ENCODE results near the gene FOXK2.
"Not testable (repeated sequence)": the region's sequence is repeated elsewhere in the genome, so short reads cannot be mapped to it uniquely, and the experiment has no call there.

The FOXK2 gene

DNA sequence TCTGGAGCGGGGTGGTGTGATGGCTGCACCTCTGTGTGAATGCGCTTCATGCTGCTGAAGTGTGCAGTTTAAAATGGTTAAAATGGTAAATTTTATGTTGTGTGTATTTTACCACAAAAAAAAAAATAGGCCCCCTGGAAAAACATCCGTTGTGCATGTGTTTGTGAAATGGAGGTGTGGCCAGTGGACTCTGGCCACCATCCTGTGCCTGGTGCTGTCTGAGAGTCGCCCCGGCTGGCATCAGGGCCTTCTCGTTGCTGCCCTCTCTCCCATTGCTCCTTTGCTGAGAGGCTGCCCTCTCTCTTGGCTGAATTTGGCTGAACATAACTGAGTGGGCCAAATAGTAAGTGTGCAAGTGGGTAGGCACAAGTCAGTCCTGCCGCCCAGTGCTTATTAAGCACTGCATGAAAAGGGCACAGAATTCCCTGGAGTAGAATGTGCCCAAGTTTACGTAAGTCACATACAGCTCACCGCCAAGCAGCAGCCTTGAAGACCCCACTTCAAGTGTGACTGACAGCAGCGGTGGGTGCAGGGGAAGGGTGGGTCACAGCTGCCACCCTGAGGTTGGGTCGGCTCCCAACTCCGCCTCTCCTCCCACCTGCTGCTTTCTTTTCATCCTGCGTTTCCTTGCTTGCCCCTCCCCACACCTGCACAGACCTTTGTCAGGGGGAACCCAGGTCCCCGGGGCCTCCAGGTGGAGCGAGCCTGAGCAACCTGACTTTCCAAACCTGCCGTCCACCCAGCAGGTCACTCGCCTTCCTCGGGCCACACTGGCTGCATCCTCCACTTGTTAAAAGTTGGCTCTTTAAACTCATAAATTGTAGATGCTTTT lies 46.8 kb downstream of the FOXK2 start:
- no peak for DNase-seq

DNA sequence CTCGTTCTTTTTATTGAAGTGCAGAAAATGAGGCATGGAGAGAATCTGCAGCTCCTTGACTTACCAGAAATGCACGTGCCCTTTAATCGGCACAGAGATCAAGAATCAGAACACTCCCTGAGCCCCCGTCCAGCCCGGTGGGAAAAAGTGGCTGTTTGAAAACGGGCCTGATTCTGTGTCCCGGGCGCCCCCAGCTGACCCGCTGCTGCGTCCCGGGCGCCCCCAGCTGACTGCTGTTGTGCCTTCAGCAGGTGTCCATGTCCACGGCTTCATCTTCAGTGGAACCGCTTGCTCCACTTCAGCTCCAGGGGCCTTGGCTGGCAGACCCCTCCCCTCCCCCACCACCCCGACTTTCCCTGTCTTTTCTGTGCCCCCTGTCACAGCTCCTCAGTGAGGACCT lies 47.8 kb downstream of the FOXK2 start:
- no peak for DNase-seq

DNA sequence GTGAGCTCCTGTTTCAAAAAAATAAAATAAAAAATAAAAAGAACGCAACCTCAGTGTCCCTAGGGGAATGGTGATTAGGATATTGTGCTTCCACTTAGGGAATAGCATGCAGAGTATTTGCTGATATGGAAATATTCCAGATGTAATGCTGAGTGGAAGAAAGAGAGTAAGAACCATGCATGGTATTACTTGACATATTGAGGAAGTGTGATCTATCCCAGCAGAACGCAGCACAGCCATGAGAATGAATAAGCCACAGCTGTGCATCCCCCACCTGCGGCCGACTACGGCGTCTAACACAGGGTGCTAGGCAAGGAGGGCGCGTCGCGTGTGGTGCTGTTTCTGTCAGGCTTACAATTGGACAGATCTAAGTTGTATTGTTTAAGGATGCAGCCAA lies 49.5 kb downstream of the FOXK2 start:
- no peak for DNase-seq

- no peak for DNase-seq
Measured at GRCh38 chr17:82569621-82570020, 50.1 kb downstream of the FOXK2 start.

DNA sequence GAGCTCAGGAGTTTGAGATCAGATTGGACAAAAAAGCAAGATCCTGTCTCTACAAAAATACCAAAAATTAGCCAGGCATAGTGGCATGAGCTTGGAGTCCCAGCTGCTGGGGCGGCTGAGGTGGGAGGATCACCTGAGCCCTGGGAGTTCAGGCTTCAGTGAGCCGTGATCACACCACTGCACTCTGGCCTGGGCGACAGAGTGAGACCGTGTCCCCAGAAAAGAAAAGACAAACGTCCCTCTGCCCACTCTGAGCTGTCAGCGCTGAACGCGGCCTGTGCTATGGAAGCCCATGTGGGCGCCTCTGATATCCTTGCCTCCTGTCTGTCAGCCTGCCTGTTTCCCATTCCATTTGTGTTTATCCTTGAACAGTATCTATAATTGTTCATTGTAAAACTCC lies 50.7 kb downstream of the FOXK2 start:
- DNase-seq = no peak

DNA sequence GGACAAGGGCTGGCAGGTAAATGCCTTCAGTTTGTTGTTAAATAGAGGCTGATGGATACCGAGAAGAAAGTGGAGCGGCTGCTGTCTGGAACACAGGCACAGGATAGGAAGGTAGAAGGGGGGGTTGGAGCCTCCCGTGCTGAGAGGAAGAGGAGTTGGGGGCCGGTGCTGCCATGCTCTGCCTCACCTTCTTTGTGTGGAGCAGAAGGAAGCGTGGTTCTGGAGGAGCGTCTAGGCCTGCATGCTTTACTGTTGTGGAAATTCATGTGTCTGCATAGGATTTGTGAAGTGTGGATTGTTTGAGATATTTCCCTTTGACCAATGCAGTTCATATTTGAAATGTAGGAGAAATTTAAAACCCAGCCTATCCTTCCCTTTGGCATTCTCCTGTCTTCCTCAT lies 52.3 kb downstream of the FOXK2 start:
- no peak for DNase-seq

GRCh38 chr17:82574041-82574440 lies 54.5 kb downstream of the FOXK2 start:
- DNase-seq = no peak

DNA sequence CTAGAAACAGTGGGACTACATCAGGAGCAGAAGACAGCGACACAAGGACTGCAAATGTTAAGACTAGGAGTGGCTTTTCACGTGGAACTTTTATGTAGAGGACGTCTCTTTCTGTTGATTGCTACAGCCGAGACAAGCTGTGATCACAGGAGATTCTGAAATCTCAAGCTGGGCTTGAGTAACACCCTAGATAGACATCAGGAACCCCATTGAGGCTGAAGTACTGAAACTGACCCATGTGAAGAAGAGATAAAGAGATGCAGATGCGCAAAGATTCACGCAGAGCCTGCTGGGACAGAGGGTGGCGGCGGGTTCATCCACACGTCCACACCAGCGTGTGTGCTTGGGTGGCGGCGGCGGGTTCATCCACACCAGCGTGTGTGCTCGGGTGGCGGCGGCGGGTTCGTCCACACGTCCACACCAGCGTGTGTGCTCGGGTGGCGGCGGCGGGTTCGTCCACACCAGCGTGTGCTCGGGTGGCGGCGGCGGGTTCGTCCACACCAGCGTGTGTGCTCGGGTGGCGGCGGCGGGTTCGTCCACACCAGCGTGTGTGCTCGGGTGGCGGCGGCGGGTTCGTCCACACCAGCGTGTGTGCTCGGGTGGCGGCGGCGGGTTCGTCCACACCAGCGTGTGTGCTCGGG lies 56.2 kb downstream of the FOXK2 start:
- DNase-seq = not testable (repeated sequence)

DNA sequence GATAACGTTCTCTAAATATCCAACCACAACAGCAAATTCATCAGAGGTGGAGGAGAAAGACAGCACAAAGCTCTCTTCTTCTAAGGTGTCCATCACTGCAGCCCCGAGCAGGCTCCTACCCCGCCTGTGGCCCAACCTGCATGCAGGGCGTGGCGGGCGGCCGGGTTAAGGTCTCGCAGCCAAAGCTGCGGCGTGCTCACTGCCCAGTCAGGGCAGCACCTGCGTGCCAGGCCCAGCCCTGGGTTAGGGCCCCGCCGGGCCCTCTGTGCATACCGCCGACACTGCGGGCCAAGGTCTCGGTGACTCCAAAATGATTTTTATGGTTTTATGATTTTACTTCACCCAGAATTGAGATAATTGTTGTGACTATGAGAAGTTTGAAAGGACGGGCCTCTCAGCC lies 57.8 kb downstream of the FOXK2 start:
- DNase-seq = no peak

GRCh38 chr17:82579969-82580368 lies 60.4 kb downstream of the FOXK2 start:
- DNase-seq = not testable (repeated sequence)

DNA sequence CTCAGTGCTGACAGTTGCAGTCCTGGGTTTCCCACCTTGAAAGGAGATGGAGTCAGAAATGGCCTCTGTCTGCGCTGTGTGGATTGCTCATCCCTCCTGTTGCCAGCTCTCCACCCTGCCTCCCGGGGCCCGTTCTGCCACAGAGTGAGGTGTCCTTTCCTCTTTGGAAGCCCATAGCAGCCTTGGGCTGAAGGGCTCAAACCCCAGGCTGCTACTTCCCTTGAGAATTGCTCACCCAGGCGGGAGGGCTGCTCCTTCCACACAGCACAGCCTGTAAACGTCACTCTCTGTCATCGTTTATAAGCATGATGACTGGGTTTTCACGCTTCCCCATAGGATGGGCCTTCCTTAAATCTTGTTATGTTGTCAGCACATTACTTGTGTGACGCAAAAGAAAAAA lies 62.7 kb downstream of the FOXK2 start:
- no peak for DNase-seq

- DNase-seq = no peak
Measured at GRCh38 chr17:82582709-82583108, 63.2 kb downstream of the FOXK2 start.

GRCh38 chr17:82583720-82584234 lies 64.2 kb downstream of the FOXK2 start:
- DNase-seq = no peak

DNA sequence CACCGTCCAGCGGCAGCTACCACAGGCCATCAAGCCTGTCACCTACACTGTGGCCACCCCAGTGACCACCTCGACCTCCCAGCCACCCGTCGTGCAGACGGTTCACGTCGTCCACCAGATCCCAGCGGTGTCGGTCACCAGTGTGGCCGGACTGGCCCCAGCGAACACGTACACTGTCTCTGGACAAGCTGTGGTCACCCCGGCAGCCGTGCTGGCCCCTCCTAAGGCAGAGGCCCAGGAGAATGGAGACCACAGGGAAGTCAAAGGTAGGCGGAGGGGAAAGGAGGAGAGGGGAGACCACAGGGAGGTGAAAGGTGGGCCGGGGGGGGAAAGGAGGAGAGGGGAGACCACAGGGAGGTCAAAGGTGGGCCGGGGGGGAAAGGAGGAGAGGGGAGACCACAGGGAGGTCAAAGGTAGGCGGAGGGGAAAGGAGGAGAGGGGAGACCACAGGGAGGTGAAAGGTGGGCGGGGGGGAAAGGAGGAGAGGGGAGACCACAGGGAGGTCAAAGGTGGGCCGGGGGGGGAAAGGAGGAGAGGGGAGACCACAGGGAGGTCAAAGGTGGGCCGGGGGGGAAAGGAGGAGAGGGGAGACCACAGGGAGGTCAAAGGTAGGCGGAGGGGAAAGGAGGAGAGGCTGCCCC lies 66.5 kb downstream of the FOXK2 start:
- DNase-seq = not testable (repeated sequence)

DNA sequence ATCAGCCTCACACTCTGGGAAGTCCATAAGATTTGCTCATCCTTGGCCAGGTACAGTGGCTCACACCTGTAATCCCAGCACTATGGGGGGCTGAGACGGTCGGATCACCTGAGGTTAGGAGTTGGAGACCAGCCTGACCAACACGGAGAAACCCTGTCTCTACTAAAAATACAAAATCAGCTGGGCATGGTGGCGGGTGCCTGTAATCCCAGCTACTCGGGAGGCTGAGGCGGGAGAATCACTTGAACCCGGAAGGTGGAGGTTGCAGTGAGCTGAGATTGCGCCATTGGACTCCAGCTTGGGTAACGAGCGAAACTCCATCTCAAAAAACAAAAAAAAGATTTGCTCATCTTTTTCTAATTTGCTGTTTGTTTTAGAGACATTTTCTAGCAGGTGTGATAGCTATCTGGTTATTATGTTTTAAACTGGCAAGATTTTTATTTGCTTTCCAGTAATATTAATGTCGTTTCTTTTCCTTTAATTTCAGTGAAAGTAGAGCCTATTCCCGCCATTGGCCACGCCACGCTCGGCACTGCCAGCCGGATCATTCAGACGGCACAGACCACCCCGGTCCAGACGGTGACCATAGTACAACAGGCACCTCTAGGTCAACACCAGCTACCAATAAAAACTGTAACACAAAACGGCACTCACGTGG lies 67.2 kb downstream of the FOXK2 start:
- DNase-seq = no peak

GRCh38 chr17:82587234-82588086 lies 67.9 kb downstream of the FOXK2 start:
- no peak for DNase-seq

GRCh38 chr17:82588266-82589175 lies 69.0 kb downstream of the FOXK2 start:
- no peak for DNase-seq

DNA sequence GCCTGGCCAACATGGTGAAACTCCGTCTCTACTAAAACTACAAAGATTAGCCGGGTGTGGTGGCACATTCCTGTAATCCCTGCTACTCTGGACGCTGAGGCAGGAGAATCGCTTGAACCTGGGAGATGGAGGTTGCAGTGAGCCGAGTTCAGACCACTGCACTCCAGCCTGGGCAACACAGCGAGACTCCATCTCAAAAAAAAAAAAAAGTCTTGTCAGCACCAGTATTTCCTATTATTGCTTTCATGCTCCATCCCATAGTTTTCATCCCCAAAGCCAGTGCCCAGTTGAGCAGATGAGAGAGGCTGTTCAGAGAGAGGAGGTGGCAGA lies 70.3 kb downstream of the FOXK2 start:
- DNase-seq = no peak

DNA sequence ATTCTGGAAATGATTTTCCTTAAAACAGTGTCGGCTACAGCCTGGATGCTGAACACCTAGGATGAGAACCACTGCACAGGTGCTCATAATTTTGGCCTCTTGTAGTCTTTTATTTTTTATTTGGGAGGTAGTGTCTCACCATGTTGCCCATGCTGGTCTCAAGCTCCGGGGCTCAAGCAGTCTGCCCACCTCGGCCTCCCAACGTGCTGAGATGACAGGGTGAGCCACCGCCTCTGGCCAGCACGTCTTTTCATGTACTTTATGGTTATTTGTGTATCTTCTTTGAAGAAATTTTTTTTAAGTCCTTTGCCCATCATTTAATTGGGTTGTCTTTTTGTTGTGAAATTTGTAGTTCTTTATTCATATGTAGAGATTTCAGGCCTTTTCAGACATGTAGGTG lies 70.7 kb downstream of the FOXK2 start:
- no peak for DNase-seq

- DNase-seq = no peak
Measured at GRCh38 chr17:82590881-82591539, 71.5 kb downstream of the FOXK2 start.

DNA sequence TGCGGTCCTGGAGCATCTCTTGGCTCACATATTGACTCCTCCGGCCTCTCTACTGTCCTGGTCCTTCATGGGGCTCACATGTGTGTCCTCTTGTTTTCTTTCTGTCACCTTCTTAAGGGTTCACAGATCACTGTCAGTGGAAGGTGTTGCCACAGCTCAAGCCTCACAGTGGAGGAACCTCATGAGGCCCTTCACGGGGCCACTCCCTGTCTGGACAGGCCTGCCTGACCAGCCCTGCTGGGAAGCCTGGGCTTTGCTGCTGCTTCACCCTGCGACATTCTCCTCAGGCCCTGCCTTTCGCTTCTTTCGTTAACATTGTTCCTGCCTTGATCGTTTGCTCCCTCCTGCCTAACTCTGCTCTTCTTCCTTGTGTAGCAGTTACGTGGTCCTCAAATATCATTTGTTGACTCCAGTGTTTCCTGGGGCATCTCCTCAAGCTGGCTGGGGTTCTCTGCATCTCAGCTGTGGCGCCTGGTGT lies 72.8 kb downstream of the FOXK2 start:
- DNase-seq = no peak

Measured in NCI-H774 (cell line).